Endothelial cell of umbilical vein (primary cell): ENCODE data around the gene RBMS3. TPM values are rescaled to one million over a fixed set of nuclear protein-coding genes. Genes with fewer than 3 reads are reported as not detected.

Experiments
- BruUV-seq: library from RNA; stranded (reverse); fragments of 400-500 nt; replicated peaks from 2 replicates; lab custom pipeline; 2021; lab: Mats Ljungman, UMichigan
- CTCF ChIA-PET: fragments of 300-600, 350-600 bp; sonication (Branson Sonifier 250); formaldehyde crosslinking; loops from one replicate; lab custom pipeline; 2021; ENCODE audit warnings: antibody characterized with exemption, inconsistent platforms; lab: Charles Lee
- POLR2A ChIA-PET: fragments of 300-600, 350-600 bp; sonication (Branson Sonifier 250); formaldehyde crosslinking; loops from one replicate; lab custom pipeline; 2021; ENCODE audit warnings: antibody characterized with exemption, inconsistent platforms; lab: Charles Lee
- DNase-seq: peaks from one replicate; pipeline ENCODE4 v3.0.0-alpha.2; 2011; ENCODE audit warnings: low read depth, low spot score
- FAIRE-seq: peaks from 2 replicates; lab custom pipeline; 2011; peaks lifted over from hg19 to GRCh38; lab: Jason Lieb, UNC
- H2AFZ ChIP-seq: 2 replicates; pipeline ENCODE4 v1.6.0; 2012; ENCODE audit warnings: low read depth, low read length, control low read depth, inconsistent platforms
- H3K27ac ChIP-seq: 2 replicates; pipeline ENCODE4 v1.5.1; 2011; ENCODE audit warnings: low read depth, mild to moderate bottlenecking, control low read depth, low read length, moderate library complexity; ENCODE audit not compliant: insufficient read depth
- H3K27me3 ChIP-seq, 2 experiments: 2 replicates each; pipeline versions ENCODE4 v1.6.0 to v1.6.1; 2011; ENCODE audit warnings: low read length in 2 of 2, mixed read lengths in 1 of 2; ENCODE audit not compliant: control insufficient read depth in 2 of 2, insufficient read depth in 2 of 2
- H3K36me3 ChIP-seq, 2 experiments: 2 replicates in 1 of 2; 3 replicates in 1 of 2; pipeline ENCODE4 v1.5.1; 2011; ENCODE audit warnings: low read length in 2 of 2, mild to moderate bottlenecking in 1 of 2, moderate library complexity in 1 of 2; ENCODE audit not compliant: control insufficient read depth in 2 of 2, insufficient read depth in 2 of 2; ENCODE audit errors: extremely low read depth in 1 of 2
- H3K4me1 ChIP-seq: 3 replicates; pipeline ENCODE4 v1.5.1; 2011; ENCODE audit warnings: mild to moderate bottlenecking, low read length; ENCODE audit not compliant: control insufficient read depth, insufficient read depth; ENCODE audit errors: extremely low read depth
- H3K4me2 ChIP-seq: 2 replicates; pipeline ENCODE4 v1.6.1; 2011; ENCODE audit warnings: low read length, control low read depth, mixed read lengths; ENCODE audit not compliant: insufficient read depth
- H3K4me3 ChIP-seq, 3 experiments: fragments of 200-600 bp in 1 of 3; sonication (generic), shearing (Covaris generic) in 1 of 3; replicated peaks in 1 of 3; 2 replicates each; pipeline ENCODE4 v1.5.1; 2011 to 2016; ENCODE audit warnings: control low read depth in 3 of 3, low read length in 3 of 3, mild to moderate bottlenecking in 2 of 3, inconsistent platforms in 1 of 3, low read depth in 1 of 3, moderate library complexity in 1 of 3; ENCODE audit not compliant: insufficient read depth in 1 of 3
- H3K79me2 ChIP-seq: 2 replicates; pipeline ENCODE4 v1.6.0; 2012; ENCODE audit warnings: low read length, inconsistent platforms; ENCODE audit not compliant: control insufficient read depth, insufficient read depth
- H3K9ac ChIP-seq: replicated peaks from 2 replicates; pipeline ENCODE3; 2011; ENCODE audit warnings: low read length, control low read depth; ENCODE audit not compliant: insufficient read depth; ENCODE audit errors: extremely low read depth
- H3K9me1 ChIP-seq: replicated peaks from 3 replicates; pipeline ENCODE4 v1.6.0; 2011; ENCODE audit warnings: mild to moderate bottlenecking, low read length; ENCODE audit not compliant: control insufficient read depth, insufficient read depth; ENCODE audit errors: extremely low read depth
- H3K9me3 ChIP-seq: replicated peaks from 2 replicates; pipeline ENCODE4 v1.5.1; 2012; ENCODE audit warnings: low read length, inconsistent platforms; ENCODE audit not compliant: control insufficient read depth, insufficient read depth
- H4K20me1 ChIP-seq: replicated peaks from 2 replicates; pipeline ENCODE3; 2011; ENCODE audit warnings: mild to moderate bottlenecking, low read length; ENCODE audit not compliant: control insufficient read depth, insufficient read depth; ENCODE audit errors: extremely low read depth
- EZH2 ChIP-seq: IDR thresholded peaks from 2 replicates; pipeline ENCODE4 v1.6.1; 2012; ENCODE audit warnings: borderline replicate concordance, low read depth, mild to moderate bottlenecking, moderate library complexity, low read length, inconsistent platforms; ENCODE audit not compliant: severe bottlenecking
- FOS ChIP-seq: IDR thresholded peaks from 2 replicates; pipeline ENCODE4 v1.6.1; 2011; ENCODE audit warnings: mild to moderate bottlenecking, low read length, moderate library complexity, borderline replicate concordance; ENCODE audit not compliant: insufficient read depth
- GATA2 ChIP-seq: IDR thresholded peaks from 2 replicates; pipeline ENCODE4 v1.7.0; 2011; ENCODE audit warnings: low read depth, mild to moderate bottlenecking, moderate library complexity, mixed read lengths, low read length; ENCODE audit not compliant: insufficient read length, insufficient read depth
- JUN ChIP-seq: IDR thresholded peaks from 2 replicates; pipeline ENCODE4 v1.6.1; 2011; ENCODE audit warnings: borderline replicate concordance, low read depth; ENCODE audit not compliant: insufficient read length, insufficient read depth
- MAX ChIP-seq: IDR thresholded peaks from 2 replicates; pipeline ENCODE4 v1.6.1; 2011; ENCODE audit not compliant: insufficient read depth, insufficient read length
- MYC ChIP-seq: IDR thresholded peaks from one replicate; pipeline ENCODE4 v1.6.1; 2011; ENCODE audit warnings: mild to moderate bottlenecking, low read depth, low read length
- POLR2A ChIP-seq: IDR thresholded peaks from 2 replicates; pipeline ENCODE4 v1.6.1; 2012; ENCODE audit warnings: low read depth, mild to moderate bottlenecking, control low read depth, low read length
- POLR2AphosphoS5 ChIP-seq: IDR thresholded peaks from 2 replicates; pipeline ENCODE4 v1.6.1; 2012; ENCODE audit warnings: low read depth, mild to moderate bottlenecking, control low read depth, low read length, moderate library complexity; ENCODE audit not compliant: insufficient read depth
- dilution Hi-C: fragments of 300-500 bp; cut with MboI; formaldehyde crosslinking; loops from one replicate; pipeline ENCODE4 v1.15.0; 2019; ENCODE audit warnings: low sequenced_read_pairs; ENCODE audit not compliant: extremely low pct_ligation_motif_present
- intact Hi-C: fragments of 100-400 bp; cut with micrococcal nuclease; formaldehyde crosslinking; loops from one replicate; pipeline ENCODE4 v1.10.0; 2022
- polyA plus RNA-seq, 4 experiments: library from polyadenylated mRNA; depleted of rRNA in 3 of 4; stranded (reverse) in 3 of 4; unstranded in 1 of 4; fragments of >200 nt; gene quantifications; 2 replicates each; pipeline versions ENCODE4 v1.2.1 to v1.2.3, GENCODE V29; 2011 to 2012; ENCODE audit warnings: missing spikeins in 1 of 4
- total RNA-seq: library from RNA; stranded (reverse); gene quantifications from 2 replicates; pipeline ENCODE4 v1.2.3, GENCODE V29; 2021
- TF ChIP-seq, protein P1 (sequence below), 2 donors: IDR thresholded peaks; 1 replicate in 1 of 2; 2 replicates in 1 of 2; pipeline ENCODE4 v1.5.1; 2011; ENCODE audit warnings: low read length in 2 of 2, mild to moderate bottlenecking in 2 of 2, moderate library complexity in 2 of 2, control low read depth in 1 of 2, inconsistent platforms in 1 of 2, low read depth in 1 of 2; ENCODE audit not compliant: insufficient read depth in 1 of 2; ENCODE audit errors: extremely low read depth in 1 of 2

RBMS3 gene
- total and polyA plus RNA-seq, 2 donors (not counting 3 experiments of a cell fraction or from before 2014, with no cell fraction given) = 13.6 to 42.3 TPM

DNA sequence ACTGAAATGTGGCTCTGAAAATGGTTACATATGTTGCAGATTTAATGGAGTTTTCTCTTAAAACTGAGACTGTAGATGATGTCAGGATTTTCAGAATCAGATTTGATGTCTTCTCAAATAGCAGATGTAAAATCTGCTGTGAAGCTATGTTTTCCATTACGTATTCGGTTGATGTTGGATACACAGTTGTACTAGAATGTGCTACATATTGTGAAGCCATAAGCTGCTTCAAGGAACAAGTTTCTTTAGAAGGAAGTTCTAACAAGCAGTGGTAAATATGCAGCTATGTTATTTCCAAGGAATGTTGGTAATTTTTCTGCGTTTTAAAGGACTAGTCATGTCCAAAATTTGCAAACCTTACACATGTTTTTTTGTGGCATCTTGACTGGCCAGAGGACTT, 197.7 kb downstream of the RBMS3 start:
- BruUV-seq = no TSS peak
- H3K36me3 ChIP-seq = no peaks in the 10 kb centered on the region
- ChIA-PET CTCF (interaction anchor here (1.0 kb wide), 1 partner anchor 12 kb away, joined by 3 read pairs; no protein-coding TSS in a partner anchor), POLR2A (no interaction called here)
- FAIRE-seq (peak; percentile 26), DNase-seq (no peak)
- no peak overlapping the region for H3K27ac ChIP-seq
- H2AFZ ChIP-seq = no peak overlapping the region
- dilution Hi-C loops = no loop called here
- intact Hi-C loops = no loop called here
- H3K4me2 ChIP-seq = no peak overlapping the region
- no peak overlapping the region for H3K4me3 ChIP-seq
- H3K9ac ChIP-seq = no peak overlapping the region
- H3K4me1 ChIP-seq = no peaks in the 10 kb centered on the region
- no peaks in the 10 kb centered on the region for H4K20me1 ChIP-seq
- no peaks in the 10 kb centered on the region for H3K9me1 ChIP-seq
- H3K79me2 ChIP-seq = no peaks in the 10 kb centered on the region
- TF ChIP-seq GATA2 = no peak
- TF ChIP-seq FOS = no peak
- no peak for TF ChIP-seq POLR2A
- no peak for TF ChIP-seq JUN
- TF ChIP-seq MAX = no peak
- TF ChIP-seq POLR2AphosphoS5 = no peak
- TF ChIP-seq MYC = no peak
- no peak for TF ChIP-seq EZH2
- TF ChIP-seq, protein P1, sequence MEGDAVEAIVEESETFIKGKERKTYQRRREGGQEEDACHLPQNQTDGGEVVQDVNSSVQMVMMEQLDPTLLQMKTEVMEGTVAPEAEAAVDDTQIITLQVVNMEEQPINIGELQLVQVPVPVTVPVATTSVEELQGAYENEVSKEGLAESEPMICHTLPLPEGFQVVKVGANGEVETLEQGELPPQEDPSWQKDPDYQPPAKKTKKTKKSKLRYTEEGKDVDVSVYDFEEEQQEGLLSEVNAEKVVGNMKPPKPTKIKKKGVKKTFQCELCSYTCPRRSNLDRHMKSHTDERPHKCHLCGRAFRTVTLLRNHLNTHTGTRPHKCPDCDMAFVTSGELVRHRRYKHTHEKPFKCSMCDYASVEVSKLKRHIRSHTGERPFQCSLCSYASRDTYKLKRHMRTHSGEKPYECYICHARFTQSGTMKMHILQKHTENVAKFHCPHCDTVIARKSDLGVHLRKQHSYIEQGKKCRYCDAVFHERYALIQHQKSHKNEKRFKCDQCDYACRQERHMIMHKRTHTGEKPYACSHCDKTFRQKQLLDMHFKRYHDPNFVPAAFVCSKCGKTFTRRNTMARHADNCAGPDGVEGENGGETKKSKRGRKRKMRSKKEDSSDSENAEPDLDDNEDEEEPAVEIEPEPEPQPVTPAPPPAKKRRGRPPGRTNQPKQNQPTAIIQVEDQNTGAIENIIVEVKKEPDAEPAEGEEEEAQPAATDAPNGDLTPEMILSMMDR (IDR thresholded peaks at IDR 0.05; ENCODE audit: extremely low read depth in 1 of 2, insufficient read depth in 1 of 2, low read depth in 1 of 2, low read length in 2 of 2) = no peak
- no peaks in the 10 kb centered on the region for H3K9me3 ChIP-seq
- no peaks in the 10 kb centered on the region for H3K27me3 ChIP-seq
